Activated CD4-positive, alpha-beta T cell treated with anti-CD3 and anti-CD28 coated beads for 36 hours (primary cell): ENCODE measurements around the gene DISP2. TPM values are rescaled to one million over a fixed set of nuclear protein-coding genes. Genes with fewer than 3 reads are reported as not detected.
A peak's percentile ranks its signal among the peaks of the same experiment; 100 is the strongest.

ENCODE experiments used
- ATAC-seq: fragments of 200-7000 bp; cut with Tn5 transposase; one replicate; pipeline ENCODE4 v1.10.0; 2021; ENCODE audit warnings: mild to moderate bottlenecking, moderate library complexity
- CTCF ChIA-PET: fragments of 350-600 bp; sonication (Branson Sonifier 250); formaldehyde crosslinking; loops from one replicate; lab custom pipeline; 2021; ENCODE audit warnings: antibody characterized with exemption; lab: Charles Lee
- POLR2A ChIA-PET: fragments of 350-600 bp; sonication (Branson Sonifier 250); formaldehyde crosslinking; loops from one replicate; lab custom pipeline; 2021; ENCODE audit warnings: antibody characterized with exemption, inconsistent platforms; lab: Charles Lee
- DNase-seq: peaks from one replicate; pipeline ENCODE4 v3.0.0-alpha.2; 2020
- H3K27ac Mint-ChIP-seq: one replicate; pipeline ENCODE4 v1.8.0; 2021; ENCODE audit warnings: mixed read lengths
- H3K27me3 Mint-ChIP-seq: one replicate; pipeline ENCODE4 v1.8.0; 2021; ENCODE audit warnings: mixed read lengths
- H3K36me3 Mint-ChIP-seq: one replicate; pipeline ENCODE4 v1.8.0; 2021; ENCODE audit warnings: low read depth, mixed read lengths
- H3K4me1 Mint-ChIP-seq: one replicate; pipeline ENCODE4 v1.8.0; 2021; ENCODE audit warnings: mixed read lengths
- H3K4me3 Mint-ChIP-seq: one replicate; pipeline ENCODE4 v1.8.0; 2021; ENCODE audit warnings: mild to moderate bottlenecking, moderate library complexity, mixed read lengths
- H3K9me3 Mint-ChIP-seq: one replicate; pipeline ENCODE4 v1.8.0; 2021; ENCODE audit warnings: low read depth, mixed read lengths
- intact Hi-C, 2 experiments: fragments of 100-400 bp; cut with DNase I in 1 of 2; cut with micrococcal nuclease in 1 of 2; formaldehyde crosslinking; loops; one replicate each; pipeline versions ENCODE4 v1.14.2 to v1.15.1; 2022 to 2024; cut with DNase I, micrococcal nuclease
- total RNA-seq, 2 experiments: library from RNA; stranded (reverse); gene quantifications; one replicate each; pipeline ENCODE4 v1.2.3, GENCODE V29; 2021

DISP2 gene
- total RNA-seq, 2 experiments from 2014 or later = 0.02 to 0.04 TPM

GRCh38 chr15:40364251-40364650 lies 6.2 kb downstream of the DISP2 start:
- H3K4me3 Mint-ChIP-seq = no peak overlapping the region
- DNase-seq (no peak), ATAC-seq (no peak)
- no peak overlapping the region for H3K27ac Mint-ChIP-seq
- ChIA-PET POLR2A (interaction anchor here (0.6 kb wide), 1 partner anchor 45 kb away, joined by 3 read pairs; no protein-coding TSS in a partner anchor), CTCF (interaction anchor here (1.2 kb wide), 2 partner anchors 22 to 55 kb away, joined by 3 to 4 read pairs; no protein-coding TSS in a partner anchor)
- no peaks in the 10 kb centered on the region for H3K27me3 Mint-ChIP-seq
- H3K36me3 Mint-ChIP-seq = no peaks in the 10 kb centered on the region
- no peaks in the 10 kb centered on the region for H3K9me3 Mint-ChIP-seq
- H3K4me1 Mint-ChIP-seq = peaks cover 8% of the 10 kb centered on the region
- intact Hi-C loops = no loop called here

GRCh38 chr15:40365016-40365415 lies 7.0 kb downstream of the DISP2 start:
- no peaks in the 10 kb centered on the region for H3K9me3 Mint-ChIP-seq
- intact Hi-C loops = loop anchor here in 1 of 2 experiments (5.0 kb wide), 2 partner anchors 42 to 43 kb away; partner anchors contain the start of genes INAFM2 and IVD
- ATAC-seq (no peak), DNase-seq (no peak)
- H3K4me3 Mint-ChIP-seq = no peak overlapping the region
- H3K4me1 Mint-ChIP-seq = peaks cover 8% of the 10 kb centered on the region
- no peak overlapping the region for H3K27ac Mint-ChIP-seq
- H3K27me3 Mint-ChIP-seq = no peaks in the 10 kb centered on the region
- H3K36me3 Mint-ChIP-seq = no peaks in the 10 kb centered on the region
- CTCF ChIA-PET = interaction anchor here (0.6 to 2.6 kb wide), 7 partner anchors 10 to 85 kb away, joined by 3 to 10 read pairs (median 4); no protein-coding TSS in a partner anchor
- POLR2A ChIA-PET = interaction anchor here (0.6 to 1.1 kb wide), 2 partner anchors 17 to 80 kb away, joined by 3 read pairs; partner anchors contain the start of gene KNSTRN

- H3K27ac Mint-ChIP-seq = no peak overlapping the region
- H3K36me3 Mint-ChIP-seq = no peaks in the 10 kb centered on the region
- no peak overlapping the region for H3K4me3 Mint-ChIP-seq
- H3K27me3 Mint-ChIP-seq = no peaks in the 10 kb centered on the region
- ATAC-seq (no peak), DNase-seq (no peak)
- intact Hi-C loops = loop anchor here in 1 of 2 experiments (5.0 kb wide), 2 partner anchors 41 to 44 kb away; partner anchors contain the start of genes INAFM2 and IVD
- ChIA-PET POLR2A (interaction anchor here (0.6 to 1.1 kb wide), 2 partner anchors 16 to 81 kb away, joined by 3 read pairs; partner anchors contain the start of gene KNSTRN), CTCF (interaction anchor here (0.8 to 2.6 kb wide), 7 partner anchors 11 to 159 kb away, joined by 3 to 10 read pairs (median 4); no protein-coding TSS in a partner anchor)
- no peaks in the 10 kb centered on the region for H3K9me3 Mint-ChIP-seq
- H3K4me1 Mint-ChIP-seq = peaks cover 8% of the 10 kb centered on the region
Observed at GRCh38 chr15:40365624-40366456, 7.8 kb downstream of the DISP2 start.

- Mint-ChIP-seq H3K27ac (no peak overlapping the region), H3K27me3 (no peaks in the 10 kb centered on the region), H3K9me3 (no peaks in the 10 kb centered on the region), H3K36me3 (no peaks in the 10 kb centered on the region), H3K4me1 (peaks cover 8% of the 10 kb centered on the region), H3K4me3 (peak overlapping the region; percentile 74)
- POLR2A ChIA-PET = no interaction called here
- ATAC-seq = no peak
- intact Hi-C loops = loop anchor here in 1 of 2 experiments (5.0 kb wide), 2 partner anchors 41 to 44 kb away; partner anchors contain the start of genes INAFM2 and IVD
- no peak for DNase-seq
- CTCF ChIA-PET = interaction anchor here (0.6 to 3.1 kb wide), 17 partner anchors 9 to 158 kb away, joined by 3 to 18 read pairs (median 5); partner anchors contain the start of genes DISP2, IVD and KNSTRN
Observed at GRCh38 chr15:40366457-40367370, 8.7 kb downstream of the DISP2 start.

- H3K36me3 Mint-ChIP-seq = no peaks in the 10 kb centered on the region
- peak; percentile 5 for ATAC-seq
- no peak for DNase-seq
- H3K9me3 Mint-ChIP-seq = no peaks in the 10 kb centered on the region
- CTCF ChIA-PET = interaction anchor here (0.6 to 3.1 kb wide), 20 partner anchors 9 to 140 kb away, joined by 3 to 18 read pairs (median 4); partner anchors contain the start of genes DISP2, IVD, KNSTRN and PLCB2
- peak overlapping the region; percentile 74 for H3K4me3 Mint-ChIP-seq
- intact Hi-C loops = loop anchor here in 1 of 2 experiments (5.0 kb wide), 2 partner anchors 40 to 45 kb away; partner anchors contain the start of genes INAFM2 and IVD
- H3K27me3 Mint-ChIP-seq = no peaks in the 10 kb centered on the region
- H3K4me1 Mint-ChIP-seq = peaks cover 8% of the 10 kb centered on the region
- peak overlapping the region; percentile 51 for H3K27ac Mint-ChIP-seq
- POLR2A ChIA-PET = no interaction called here
Observed at GRCh38 chr15:40367371-40367685, 9.3 kb downstream of the DISP2 start.

- Mint-ChIP-seq H3K36me3 (no peaks in the 10 kb centered on the region), H3K27ac (peak overlapping the region; percentile 51), H3K4me3 (peak overlapping the region; percentile 74), H3K27me3 (no peaks in the 10 kb centered on the region), H3K4me1 (peaks cover 8% of the 10 kb centered on the region), H3K9me3 (no peaks in the 10 kb centered on the region)
- ChIA-PET POLR2A (no interaction called here), CTCF (interaction anchor here (0.6 to 3.1 kb wide), 28 partner anchors 9 to 140 kb away, joined by 3 to 18 read pairs (median 4); partner anchors contain the start of genes DISP2, IVD, KNSTRN and PLCB2)
- ATAC-seq (peak; percentile 98), DNase-seq (peak; percentile 94)
- intact Hi-C loops = loop anchor here (1.0 to 5.0 kb wide), 8 partner anchors 10 to 54 kb away; partner anchors contain the start of genes INAFM2 (in 2 of the 2), IVD (in 2 of the 2), KNSTRN (in 2 of the 2) and DISP2 (in 1 of the 2)
Observed at GRCh38 chr15:40367686-40368611, 9.9 kb downstream of the DISP2 start.

GRCh38 chr15:40368719-40369473 lies 10.9 kb downstream of the DISP2 start:
- ATAC-seq = no peak
- intact Hi-C loops = loop anchor here (1.0 to 5.0 kb wide), 8 partner anchors 11 to 53 kb away; partner anchors contain the start of genes INAFM2 (in 2 of the 2), IVD (in 2 of the 2), KNSTRN (in 2 of the 2) and DISP2 (in 1 of the 2)
- no peak overlapping the region for H3K27ac Mint-ChIP-seq

GRCh38 chr15:40369474-40369869 lies 11.5 kb downstream of the DISP2 start:
- Mint-ChIP-seq H3K27me3 (no peaks in the 10 kb centered on the region), H3K36me3 (no peaks in the 10 kb centered on the region), H3K4me3 (no peak overlapping the region), H3K4me1 (peaks cover 8% of the 10 kb centered on the region), H3K9me3 (no peaks in the 10 kb centered on the region), H3K27ac (no peak overlapping the region)
- intact Hi-C loops = loop anchor here in 1 of 2 experiments (5.0 kb wide), 2 partner anchors 38 to 47 kb away; partner anchors contain the start of genes INAFM2 and IVD
- no peak for ATAC-seq
- no peak for DNase-seq
- POLR2A ChIA-PET = interaction anchor here (1.6 kb wide), 1 partner anchor 47 kb away, joined by 3 read pairs; no protein-coding TSS in a partner anchor
- CTCF ChIA-PET = interaction anchor here (1.0 to 3.1 kb wide), 6 partner anchors 9 to 53 kb away, joined by 3 to 18 read pairs (median 8); partner anchors contain the start of genes IVD and KNSTRN

More at GRCh38 chr15:40368719-40369473, 10.9 kb downstream of the DISP2 start:
- Mint-ChIP-seq H3K27me3 (no peaks in the 10 kb centered on the region), H3K36me3 (no peaks in the 10 kb centered on the region), H3K4me3 (no peak overlapping the region), H3K4me1 (peaks cover 8% of the 10 kb centered on the region), H3K9me3 (no peaks in the 10 kb centered on the region)
- ChIA-PET CTCF (interaction anchor here (0.6 to 3.1 kb wide), 18 partner anchors 8 to 270 kb away, joined by 3 to 18 read pairs (median 4); partner anchors contain the start of genes KNSTRN and PLCB2), POLR2A (interaction anchor here (1.6 kb wide), 1 partner anchor 46 kb away, joined by 3 read pairs; no protein-coding TSS in a partner anchor)
- no peak for DNase-seq

GRCh38 chr15:40369971-40370370 lies 12.0 kb downstream of the DISP2 start:
- ATAC-seq (no peak), DNase-seq (no peak)
- H3K9me3 Mint-ChIP-seq = no peaks in the 10 kb centered on the region
- no peaks in the 10 kb centered on the region for H3K36me3 Mint-ChIP-seq
- ChIA-PET POLR2A (interaction anchor here (1.6 kb wide), 1 partner anchor 47 kb away, joined by 3 read pairs; no protein-coding TSS in a partner anchor), CTCF (interaction anchor here (0.9 to 3.1 kb wide), 4 partner anchors 9 to 52 kb away, joined by 3 to 13 read pairs (median 4); partner anchors contain the start of gene IVD)
- intact Hi-C loops = loop anchor here in 1 of 2 experiments (5.0 kb wide), 2 partner anchors 37 to 48 kb away; partner anchors contain the start of genes INAFM2 and IVD
- H3K4me1 Mint-ChIP-seq = peaks cover 8% of the 10 kb centered on the region
- no peak overlapping the region for H3K4me3 Mint-ChIP-seq
- H3K27me3 Mint-ChIP-seq = no peaks in the 10 kb centered on the region
- H3K27ac Mint-ChIP-seq = no peak overlapping the region
